NCI-H2171 treated with DMSO at 0.1 percent for 48 hours (cell line): ENCODE results near the gene MINDY4B.

Source experiments
- DNase-seq: peaks from one replicate; lab custom pipeline; 2025; lab: John Stamatoyannopoulos, UW

MINDY4B gene

GRCh38 chr3:150905339-150905738 is at the start of gene MINDY4B:
Gene MINDY4B, minus strand, starts transcription at chr3:150905439. Its CDS starts 0 bp downstream, at chr3:150905439.
- DNase-seq, result no peak

DNA sequence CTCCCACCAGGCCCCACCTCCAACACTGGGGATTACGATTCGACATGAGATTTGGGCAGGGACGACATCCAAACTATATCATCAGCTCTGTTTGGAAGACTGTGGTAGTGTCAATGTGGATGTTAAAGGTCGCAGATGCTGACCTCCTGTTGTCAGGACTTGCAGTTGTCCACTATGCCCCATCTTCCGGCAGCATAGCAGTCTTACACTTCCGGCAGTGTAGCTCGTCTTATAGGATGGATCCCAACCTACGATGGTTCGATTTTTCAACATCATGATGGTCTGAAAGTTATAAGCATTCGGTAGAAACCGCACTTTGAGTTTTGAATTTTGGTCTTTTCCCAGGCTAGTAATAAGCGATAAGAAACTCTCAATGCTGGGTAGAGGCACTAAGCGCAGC is 46.7 kb upstream of the MINDY4B start:
- no peak for DNase-seq

GRCh38 chr3:150945226-150946032 is 40.2 kb upstream of the MINDY4B start:
- no peak for DNase-seq

DNA sequence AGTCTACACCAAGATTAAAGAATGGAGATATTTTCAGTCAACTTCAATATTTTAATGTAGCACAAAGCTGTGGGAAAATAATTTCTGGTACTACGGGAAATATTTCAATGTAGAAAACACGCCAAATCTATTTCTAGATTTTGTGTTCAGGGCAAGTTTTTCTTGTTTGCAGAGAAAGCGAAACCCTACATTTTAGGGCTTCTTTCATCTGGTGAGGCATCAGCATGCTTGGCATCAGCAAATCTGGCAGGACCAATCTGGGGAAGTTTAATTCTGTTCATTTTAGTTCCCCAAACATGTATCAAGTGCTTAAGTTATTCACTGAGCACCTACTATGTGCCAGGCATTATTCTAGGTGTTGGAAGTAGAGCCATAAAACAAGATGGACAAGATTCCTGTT is 37.0 kb upstream of the MINDY4B start:
- no peak for DNase-seq

- DNase-seq, result no peak
Observed at GRCh38 chr3:150936693-150937092, 31.5 kb upstream of the MINDY4B start.

DNA sequence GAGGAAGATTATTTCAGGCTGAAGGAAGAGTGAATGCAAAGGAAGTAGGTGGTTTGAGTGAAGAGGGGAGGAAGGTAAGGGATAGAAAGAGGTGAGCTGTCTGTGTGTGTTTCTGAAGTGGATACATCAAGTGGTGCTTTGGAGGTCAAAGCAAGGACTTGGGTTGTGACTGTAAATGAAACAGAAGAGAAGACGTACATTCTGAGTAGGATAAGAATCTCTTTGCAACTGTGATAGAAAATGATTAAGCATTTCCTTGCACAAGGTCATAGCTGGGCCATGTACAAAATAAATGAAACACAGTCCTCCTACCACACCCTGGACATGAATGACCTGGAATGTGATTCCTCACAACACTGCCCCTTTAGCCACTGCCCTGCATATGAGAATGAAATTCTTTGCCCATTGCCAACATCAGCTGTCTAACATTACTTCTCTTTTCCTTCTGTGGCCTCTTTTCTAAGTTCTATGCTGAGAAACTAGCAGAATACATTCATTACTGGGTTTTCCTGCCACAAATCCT is 28.3 kb upstream of the MINDY4B start:
- DNase-seq, result no peak

- DNase-seq, result no peak
Observed at GRCh38 chr3:150931745-150932144, 26.5 kb upstream of the MINDY4B start.

- DNase-seq, result no peak
Observed at GRCh38 chr3:150930839-150931238, 25.6 kb upstream of the MINDY4B start.

DNA sequence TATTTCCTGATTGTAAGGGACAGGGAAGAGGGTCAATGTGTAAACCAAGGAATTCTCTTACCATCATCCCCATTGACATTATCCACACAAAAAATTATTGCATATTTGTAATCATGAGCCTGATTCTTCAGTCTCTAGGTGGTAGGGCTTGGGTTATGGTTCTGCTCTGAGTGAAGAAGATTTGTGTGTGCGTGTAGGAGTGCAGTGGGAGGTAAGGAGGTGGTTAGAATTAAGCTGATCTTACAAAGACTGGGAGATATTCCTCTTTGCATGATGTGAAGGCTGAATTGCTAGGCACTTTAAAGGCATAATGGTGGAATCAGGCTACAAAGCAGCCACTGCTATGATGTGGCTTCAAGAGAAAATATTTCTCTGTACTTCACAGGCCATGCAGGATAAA is 23.0 kb upstream of the MINDY4B start:
- no peak for DNase-seq

GRCh38 chr3:150926328-150926727 is 21.1 kb upstream of the MINDY4B start:
- no peak for DNase-seq

- no peak for DNase-seq
Observed at GRCh38 chr3:150925751-150926201, 20.5 kb upstream of the MINDY4B start.

GRCh38 chr3:150922611-150923010 is 17.4 kb upstream of the MINDY4B start:
- no peak for DNase-seq

DNA sequence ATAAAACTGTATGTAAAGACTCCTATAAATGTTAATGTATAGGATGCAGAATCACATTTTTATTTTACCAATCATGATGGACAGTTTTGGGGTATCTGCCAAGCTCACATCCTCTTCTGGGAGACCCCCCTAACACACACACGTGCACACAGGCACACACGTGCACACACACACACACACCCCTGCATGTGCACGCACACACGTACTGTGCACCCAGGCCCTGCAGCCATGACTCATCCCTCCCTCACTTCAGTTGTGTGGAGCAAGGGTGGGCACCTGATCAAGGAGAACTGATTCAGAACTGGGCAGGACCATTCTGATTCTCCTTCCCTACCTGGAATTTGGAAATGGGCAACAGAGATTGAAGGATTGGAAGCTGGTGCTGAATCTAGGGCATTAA is 16.0 kb upstream of the MINDY4B start:
- no peak for DNase-seq

- DNase-seq, result no peak
Observed at GRCh38 chr3:150920236-150920635, 15.0 kb upstream of the MINDY4B start.

DNA sequence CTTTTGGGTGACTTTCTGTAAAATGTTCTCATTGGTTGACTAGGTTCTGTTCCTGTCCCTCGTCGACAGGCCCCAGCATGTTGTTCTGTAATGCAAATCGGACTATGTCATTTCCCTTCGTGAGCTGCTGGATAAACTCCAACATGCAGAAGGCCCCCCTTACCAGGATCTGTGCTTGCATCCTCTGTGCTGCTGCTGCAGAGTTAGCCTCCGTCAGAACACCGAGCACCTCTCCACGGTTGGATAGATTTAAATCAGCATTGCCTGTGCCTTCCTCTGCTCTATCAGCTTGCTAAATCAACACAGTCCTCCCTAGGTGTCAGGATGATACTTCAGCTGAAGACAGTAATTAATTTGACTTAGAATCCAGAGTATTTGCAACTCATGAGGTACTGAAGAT is 12.7 kb upstream of the MINDY4B start:
- no peak for DNase-seq

DNA sequence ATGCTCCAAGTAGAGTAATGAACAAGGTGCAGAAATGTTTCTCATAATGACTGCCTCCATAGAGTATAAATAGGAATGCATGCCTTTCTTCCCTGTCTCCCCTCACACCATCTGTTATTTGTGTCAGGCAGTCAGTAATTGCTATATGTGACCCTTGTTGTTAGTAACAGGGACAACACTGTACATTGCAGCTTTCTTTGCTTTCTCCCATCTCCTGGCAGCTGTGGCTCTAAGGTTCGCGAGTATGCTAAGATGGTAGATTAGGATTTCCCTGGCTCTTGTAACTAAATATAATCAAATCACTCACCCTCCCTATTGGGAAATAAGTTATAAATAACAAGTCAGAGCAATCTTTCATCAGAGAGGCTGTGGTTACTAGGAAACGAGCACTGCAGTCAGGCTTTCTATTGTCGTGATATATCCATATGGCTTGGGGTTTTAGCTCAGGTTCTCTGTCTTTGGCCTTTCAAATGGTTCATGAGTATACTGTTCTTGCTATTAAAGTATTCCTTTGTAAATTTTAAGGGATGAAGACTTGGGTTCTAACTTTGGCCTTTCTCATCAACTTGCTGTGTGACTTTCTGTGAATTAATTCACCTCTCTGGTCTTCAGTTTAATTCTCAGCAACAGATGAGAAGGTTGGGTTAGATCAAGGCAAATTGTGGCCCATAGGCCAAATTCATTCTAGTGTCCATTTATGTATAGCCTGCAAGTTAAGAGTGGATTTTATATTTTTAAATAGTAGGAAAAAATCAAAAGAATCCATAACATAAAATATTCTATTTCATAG is 8.1 kb upstream of the MINDY4B start:
- DNase-seq, result peak; percentile 57

DNA sequence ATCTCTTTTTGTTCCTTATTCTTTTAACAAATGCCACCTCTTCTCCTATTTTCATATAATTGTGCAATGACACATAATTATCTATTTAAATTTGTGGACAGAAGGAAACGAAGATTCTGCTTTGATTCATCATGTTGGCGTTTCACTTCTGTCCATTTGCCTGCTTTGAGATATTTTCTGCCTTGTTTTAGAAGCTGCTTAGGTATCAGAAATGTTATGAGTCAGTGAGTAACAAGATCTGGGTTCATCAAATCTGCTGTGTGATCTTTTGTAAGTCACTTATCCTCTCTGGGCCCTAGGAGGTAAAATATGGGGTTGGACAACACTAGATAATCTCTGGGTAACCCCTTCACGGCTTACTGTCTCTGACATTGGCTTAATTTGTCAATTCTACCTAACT is 7.3 kb upstream of the MINDY4B start:
- no peak for DNase-seq

GRCh38 chr3:150911771-150912170 is 6.5 kb upstream of the MINDY4B start:
- no peak for DNase-seq

GRCh38 chr3:150906461-150906860 is 1.2 kb upstream of the MINDY4B start:
- no peak for DNase-seq

DNA sequence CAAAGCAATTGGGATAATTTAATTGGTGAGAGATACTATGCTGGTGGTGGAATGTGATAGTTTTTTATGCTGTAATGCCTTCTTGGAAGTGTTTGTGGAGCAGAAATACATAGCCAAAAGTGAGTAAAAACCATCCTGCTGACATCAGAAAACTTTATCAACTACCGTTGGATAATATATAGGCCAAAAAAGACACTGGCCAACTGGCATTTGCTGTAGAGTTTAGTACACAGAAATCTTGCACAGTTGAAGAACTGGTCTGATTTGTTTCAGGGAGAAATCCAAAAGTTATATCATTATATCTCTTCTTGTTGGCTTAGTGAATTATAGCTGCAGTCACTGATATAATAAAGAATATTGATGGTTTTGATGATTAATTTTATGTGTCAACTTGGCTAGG is 507 bp upstream of the MINDY4B start:
- no peak for DNase-seq

GRCh38 chr3:150902988-150903387 is 2.3 kb downstream of the MINDY4B start:
- no peak for DNase-seq

- no peak for DNase-seq
Observed at GRCh38 chr3:150901793-150902192, 3.4 kb downstream of the MINDY4B start.

GRCh38 chr3:150899141-150899540 is 6.1 kb downstream of the MINDY4B start:
- no peak for DNase-seq
